Measurements from ENCODE around the gene POU2AF1. TPM values are rescaled to one million over a fixed set of nuclear protein-coding genes. Genes with fewer than 3 reads are reported as not detected.

The POU2AF1 gene
- total RNA-seq, 2 experiments from 2014 or later = 3.6 to 4.5 TPM

DNA sequence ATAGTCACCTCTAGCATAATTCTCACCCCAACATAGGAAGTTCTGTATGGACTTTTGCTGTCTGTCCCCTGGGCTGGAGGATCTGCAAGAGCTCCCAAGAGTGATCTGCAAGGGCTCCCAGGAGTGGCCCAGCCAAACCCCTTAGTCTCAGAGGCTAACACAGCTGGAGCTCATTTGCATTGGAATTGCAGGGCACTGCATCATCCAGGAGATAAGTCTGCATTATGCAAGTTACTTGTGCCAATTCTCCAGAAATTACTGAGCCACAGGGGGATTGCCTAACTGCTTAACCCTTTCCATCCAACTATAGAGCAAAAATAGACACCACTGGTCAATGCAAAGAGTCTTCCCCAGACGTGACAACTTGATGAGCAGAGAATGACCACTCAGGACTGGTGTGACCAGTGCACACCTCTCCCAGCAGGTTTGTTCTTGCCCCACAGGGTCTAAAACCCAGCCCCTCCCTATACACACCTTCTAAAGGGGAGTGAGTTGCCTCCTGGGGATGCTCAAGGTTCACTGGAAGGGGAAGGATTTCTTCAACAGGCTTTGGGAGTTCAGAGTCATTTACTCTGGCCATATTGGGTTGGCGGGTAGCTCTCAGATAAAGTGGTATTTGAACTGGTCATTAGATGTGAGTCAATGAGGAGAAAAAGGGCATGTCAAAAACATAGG is 42.4 kb downstream of the POU2AF1 start:
- POLR2A ChIA-PET = no interaction called here
- no peak overlapping the region for H3K4me3 Mint-ChIP-seq
- H3K9me3 Mint-ChIP-seq = peaks cover 7% of the 10 kb centered on the region
- ATAC-seq (no peak), DNase-seq (no peak)
- no peaks in the 10 kb centered on the region for H3K4me1 Mint-ChIP-seq (ENCODE audit: low read depth)
- H3K27me3 Mint-ChIP-seq = no peaks in the 10 kb centered on the region
- intact Hi-C loops (cut with micrococcal nuclease) = no loop called here
- no peaks in the 10 kb centered on the region for H3K36me3 Mint-ChIP-seq (ENCODE audit: low read depth)
- TF ChIP-seq, protein P1, sequence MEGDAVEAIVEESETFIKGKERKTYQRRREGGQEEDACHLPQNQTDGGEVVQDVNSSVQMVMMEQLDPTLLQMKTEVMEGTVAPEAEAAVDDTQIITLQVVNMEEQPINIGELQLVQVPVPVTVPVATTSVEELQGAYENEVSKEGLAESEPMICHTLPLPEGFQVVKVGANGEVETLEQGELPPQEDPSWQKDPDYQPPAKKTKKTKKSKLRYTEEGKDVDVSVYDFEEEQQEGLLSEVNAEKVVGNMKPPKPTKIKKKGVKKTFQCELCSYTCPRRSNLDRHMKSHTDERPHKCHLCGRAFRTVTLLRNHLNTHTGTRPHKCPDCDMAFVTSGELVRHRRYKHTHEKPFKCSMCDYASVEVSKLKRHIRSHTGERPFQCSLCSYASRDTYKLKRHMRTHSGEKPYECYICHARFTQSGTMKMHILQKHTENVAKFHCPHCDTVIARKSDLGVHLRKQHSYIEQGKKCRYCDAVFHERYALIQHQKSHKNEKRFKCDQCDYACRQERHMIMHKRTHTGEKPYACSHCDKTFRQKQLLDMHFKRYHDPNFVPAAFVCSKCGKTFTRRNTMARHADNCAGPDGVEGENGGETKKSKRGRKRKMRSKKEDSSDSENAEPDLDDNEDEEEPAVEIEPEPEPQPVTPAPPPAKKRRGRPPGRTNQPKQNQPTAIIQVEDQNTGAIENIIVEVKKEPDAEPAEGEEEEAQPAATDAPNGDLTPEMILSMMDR (IDR thresholded peaks at IDR 0.05) = no peak
- CTCF ChIA-PET = interaction anchor here (1.0 to 1.4 kb wide), 2 partner anchors 54 to 87 kb away, joined by 3 read pairs; no protein-coding TSS in a partner anchor
- no peak overlapping the region for H3K27ac Mint-ChIP-seq

DNA sequence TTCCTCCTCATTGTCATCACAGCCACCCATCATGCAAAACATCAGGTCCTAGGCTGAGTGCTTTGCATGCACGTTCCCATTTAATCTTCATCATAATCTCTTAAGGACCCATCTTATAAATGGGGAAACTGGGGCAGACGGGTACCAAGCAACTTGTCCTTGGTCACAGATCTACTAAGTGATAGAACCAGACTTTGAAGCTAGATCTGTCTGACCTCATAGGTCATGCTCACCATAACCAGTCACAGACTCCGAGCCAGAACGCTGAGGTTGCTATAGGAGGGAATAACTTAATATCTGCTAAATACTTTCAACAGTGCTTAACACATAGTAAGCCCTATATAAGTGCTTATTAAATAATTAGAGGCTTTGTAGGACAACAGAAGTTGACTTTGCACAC is 43.0 kb downstream of the POU2AF1 start:
- no peak for ATAC-seq
- ChIA-PET POLR2A (no interaction called here), CTCF (interaction anchor here (1.4 kb wide), 1 partner anchor 87 kb away, joined by 3 read pairs; no protein-coding TSS in a partner anchor)
- TF ChIP-seq, protein P1 (IDR thresholded peaks at IDR 0.05) = no peak
- peaks cover 7% of the 10 kb centered on the region for H3K9me3 Mint-ChIP-seq
- H3K27me3 Mint-ChIP-seq = no peaks in the 10 kb centered on the region
- intact Hi-C loops (cut with micrococcal nuclease) = no loop called here
- H3K4me3 Mint-ChIP-seq = no peak overlapping the region
- no peak for DNase-seq
- H3K27ac Mint-ChIP-seq = no peak overlapping the region
- H3K4me1 Mint-ChIP-seq (ENCODE audit: low read depth) = no peaks in the 10 kb centered on the region
- no peaks in the 10 kb centered on the region for H3K36me3 Mint-ChIP-seq (ENCODE audit: low read depth)

GRCh38 chr11:111335549-111335948 is 43.5 kb downstream of the POU2AF1 start:
- Mint-ChIP-seq H3K4me3 (no peak overlapping the region), H3K4me1 (ENCODE audit: low read depth) (no peaks in the 10 kb centered on the region), H3K27ac (no peak overlapping the region), H3K9me3 (peaks cover 7% of the 10 kb centered on the region), H3K36me3 (ENCODE audit: low read depth) (no peaks in the 10 kb centered on the region), H3K27me3 (no peaks in the 10 kb centered on the region)
- DNase-seq = no peak
- ChIA-PET POLR2A (no interaction called here), CTCF (interaction anchor here (1.4 to 3.2 kb wide), 2 partner anchors 88 to 93 kb away, joined by 3 to 12 read pairs; no protein-coding TSS in a partner anchor)
- intact Hi-C loops (cut with micrococcal nuclease) = no loop called here
- no peak for ATAC-seq
- TF ChIP-seq, protein P1 (IDR thresholded peaks at IDR 0.05) = no peak

DNA sequence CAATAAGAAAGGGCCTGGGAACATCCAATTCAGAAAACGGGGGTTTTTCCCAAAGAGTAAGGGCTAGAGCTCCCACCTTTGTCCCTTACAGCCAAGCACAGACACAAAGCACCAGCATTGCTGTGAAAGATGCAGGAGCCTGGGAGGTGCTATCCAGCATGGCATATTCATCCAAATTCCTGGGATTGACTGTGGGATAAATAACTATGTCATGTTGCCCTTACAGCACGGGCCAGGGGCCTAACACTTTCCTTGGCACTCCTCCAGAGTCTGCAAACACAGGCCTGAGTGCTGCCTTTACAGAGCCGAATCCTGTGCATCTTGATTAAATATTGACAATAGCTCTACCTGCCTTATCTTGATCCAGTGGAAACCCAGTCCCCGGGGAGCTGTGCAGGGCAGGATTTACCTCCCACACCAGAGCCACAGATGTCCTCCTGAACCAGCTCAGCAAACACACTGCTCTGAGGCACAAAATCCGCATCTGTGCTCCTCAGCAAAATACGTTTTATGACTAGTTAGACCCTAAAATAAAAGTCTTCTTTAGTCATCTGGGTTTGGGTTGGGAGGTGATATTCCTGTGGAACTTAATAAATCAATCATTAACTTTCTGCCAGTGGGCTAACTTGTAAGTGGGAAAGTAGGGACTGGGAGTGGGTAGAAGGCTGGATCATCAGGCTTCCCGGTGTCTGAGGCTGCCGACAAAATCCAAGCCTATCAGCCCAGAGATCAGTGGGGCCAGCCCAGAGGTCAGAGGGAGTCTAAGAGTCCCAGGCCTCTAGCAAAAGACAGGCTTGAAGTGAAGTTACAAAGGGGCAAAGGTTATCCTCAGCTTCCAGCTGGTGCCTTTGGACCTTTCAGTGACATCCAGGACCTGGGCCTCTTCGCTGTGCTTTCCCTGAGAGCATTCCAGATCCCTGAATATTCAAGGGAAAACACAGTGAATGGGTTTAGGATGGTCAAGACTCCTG is 44.3 kb downstream of the POU2AF1 start:
- Mint-ChIP-seq H3K36me3 (ENCODE audit: low read depth) (no peaks in the 10 kb centered on the region), H3K9me3 (peaks cover 5% of the 10 kb centered on the region), H3K4me1 (ENCODE audit: low read depth) (no peaks in the 10 kb centered on the region), H3K27ac (no peak overlapping the region), H3K27me3 (no peaks in the 10 kb centered on the region), H3K4me3 (no peak overlapping the region)
- TF ChIP-seq, protein P1 (IDR thresholded peaks at IDR 0.05) = no peak
- ATAC-seq (no peak), DNase-seq (no peak)
- POLR2A ChIA-PET = no interaction called here
- intact Hi-C loops (cut with micrococcal nuclease) = no loop called here
- CTCF ChIA-PET = interaction anchor here (1.3 to 3.2 kb wide), 3 partner anchors 89 to 105 kb away, joined by 3 to 12 read pairs (median 4); no protein-coding TSS in a partner anchor

Measured in activated CD8-positive, alpha-beta T cell treated with anti-CD3 and anti-CD28 coated beads for 36 hours (primary cell).